HG03103 (cell line): ENCODE data around the gene FAM78A.

ENCODE experiments used
- ATAC-seq: cut with Tn5 transposase; IDR thresholded peaks from one replicate; pipeline ENCODE4 v1.9.1; 2021; ENCODE audit warnings: low read depth; ENCODE audit not compliant: unreplicated experiment

The FAM78A gene

DNA sequence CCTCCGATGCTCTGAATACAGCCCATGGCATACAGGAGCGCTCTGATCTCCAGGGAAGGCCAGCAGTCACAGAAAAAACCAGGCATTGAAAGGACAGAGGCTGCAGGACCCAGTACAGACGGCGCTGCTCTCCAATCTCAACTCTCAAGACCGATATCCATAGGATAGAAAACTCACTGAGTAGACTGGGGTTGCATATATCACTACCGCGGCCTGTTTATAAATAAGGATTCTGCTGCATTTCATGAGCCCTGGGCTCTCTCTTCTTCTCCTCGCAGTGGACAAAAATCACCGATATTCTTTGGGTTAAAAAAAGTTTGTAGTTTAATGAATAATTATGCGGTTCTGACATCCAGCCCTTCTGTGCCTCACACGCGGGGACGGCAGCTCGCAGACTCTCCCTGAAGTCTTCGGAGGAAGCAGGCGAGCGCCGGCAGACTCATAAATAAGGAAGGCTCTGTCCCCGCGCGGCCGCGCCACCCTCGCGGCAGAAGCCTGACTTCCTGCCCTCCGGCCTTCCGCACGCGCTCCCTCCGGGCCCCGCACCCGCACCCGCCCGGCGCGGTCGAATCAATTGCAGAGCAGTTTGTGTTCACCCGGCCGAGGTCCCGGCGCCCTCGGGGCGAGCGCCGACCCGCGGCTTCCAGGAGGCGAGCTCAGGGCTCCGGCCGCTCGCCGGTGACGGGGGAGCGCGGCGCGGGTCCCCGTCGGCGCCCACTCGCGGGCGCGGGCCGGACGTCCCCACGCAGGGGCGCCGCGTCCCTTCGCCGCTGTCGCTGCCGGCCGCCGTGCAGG lies at the start of gene FAM78A:
Gene FAM78A, minus strand, starts transcription at position 417 of the 795 bp plus-strand sequence. Its CDS starts 331 bp downstream, at position 86.
- no peak for ATAC-seq

GRCh38 chr9:131324736-131325679 lies 48.7 kb upstream of the FAM78A start:
- ATAC-seq, result no peak

- ATAC-seq, result no peak
Measured at GRCh38 chr9:131323629-131324028, 47.3 kb upstream of the FAM78A start.

- ATAC-seq, result no peak
Measured at GRCh38 chr9:131320031-131320685, 43.8 kb upstream of the FAM78A start.

GRCh38 chr9:131319486-131319885 lies 43.2 kb upstream of the FAM78A start:
- ATAC-seq, result no peak

DNA sequence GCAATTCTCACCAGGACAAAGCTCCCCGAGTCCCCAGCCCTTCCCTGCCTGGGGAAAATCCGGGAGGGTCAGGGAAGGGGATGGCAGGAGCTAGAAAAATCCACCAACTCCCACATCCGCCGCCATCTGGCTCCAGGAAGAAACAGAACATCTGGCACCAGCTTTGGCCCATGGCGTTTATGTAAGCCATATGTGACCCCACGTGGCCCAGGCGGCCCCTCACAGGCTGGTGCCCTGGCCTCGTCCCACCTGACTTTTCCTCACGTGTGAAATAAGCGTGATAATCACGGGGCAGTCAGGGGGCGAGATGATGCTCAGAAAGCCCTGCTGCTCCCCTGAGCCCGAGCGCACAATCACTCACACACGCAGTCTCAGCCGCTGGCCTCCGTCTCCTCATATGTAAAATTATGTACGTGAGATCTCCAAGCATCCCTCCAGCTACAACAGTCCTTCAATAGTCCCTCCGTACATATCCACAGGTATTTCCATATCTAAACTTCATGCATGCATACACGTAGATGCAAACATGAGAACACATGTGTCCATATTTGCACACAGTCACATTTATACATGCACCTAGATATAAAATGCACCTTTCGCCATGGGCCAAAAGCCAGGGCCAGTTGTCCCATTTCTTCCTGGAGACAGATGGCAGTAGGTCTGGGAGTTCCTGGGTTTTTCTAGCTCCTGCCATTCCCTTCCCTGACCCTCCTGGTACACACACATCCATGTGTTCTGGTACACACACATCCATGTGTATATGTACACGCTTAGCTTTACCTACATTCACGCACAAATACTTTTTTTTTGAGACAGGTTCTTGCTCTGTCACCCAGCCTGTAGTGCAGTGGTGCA lies 42.1 kb upstream of the FAM78A start:
- no peak for ATAC-seq

GRCh38 chr9:131312822-131313770 lies 36.8 kb upstream of the FAM78A start:
- no peak for ATAC-seq

DNA sequence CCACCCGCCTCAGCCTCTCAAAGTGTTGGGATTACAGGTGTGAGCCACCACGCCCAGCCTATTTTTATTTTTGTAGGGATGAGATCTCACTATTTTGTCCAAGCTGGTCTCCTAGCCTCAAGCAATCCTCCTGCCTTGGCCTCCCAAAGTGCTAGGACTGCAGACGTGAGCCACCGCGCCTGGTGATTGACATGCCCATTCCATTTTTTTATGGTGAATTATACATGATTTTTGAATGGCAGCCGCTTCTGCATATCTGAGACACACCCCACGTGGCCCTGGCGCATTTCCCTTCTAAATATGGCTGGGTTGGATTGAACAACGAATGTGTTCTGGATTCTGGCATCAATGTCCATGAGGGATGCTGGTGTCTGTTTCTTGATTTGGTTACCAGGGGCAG lies 35.9 kb upstream of the FAM78A start:
- no peak for ATAC-seq

DNA sequence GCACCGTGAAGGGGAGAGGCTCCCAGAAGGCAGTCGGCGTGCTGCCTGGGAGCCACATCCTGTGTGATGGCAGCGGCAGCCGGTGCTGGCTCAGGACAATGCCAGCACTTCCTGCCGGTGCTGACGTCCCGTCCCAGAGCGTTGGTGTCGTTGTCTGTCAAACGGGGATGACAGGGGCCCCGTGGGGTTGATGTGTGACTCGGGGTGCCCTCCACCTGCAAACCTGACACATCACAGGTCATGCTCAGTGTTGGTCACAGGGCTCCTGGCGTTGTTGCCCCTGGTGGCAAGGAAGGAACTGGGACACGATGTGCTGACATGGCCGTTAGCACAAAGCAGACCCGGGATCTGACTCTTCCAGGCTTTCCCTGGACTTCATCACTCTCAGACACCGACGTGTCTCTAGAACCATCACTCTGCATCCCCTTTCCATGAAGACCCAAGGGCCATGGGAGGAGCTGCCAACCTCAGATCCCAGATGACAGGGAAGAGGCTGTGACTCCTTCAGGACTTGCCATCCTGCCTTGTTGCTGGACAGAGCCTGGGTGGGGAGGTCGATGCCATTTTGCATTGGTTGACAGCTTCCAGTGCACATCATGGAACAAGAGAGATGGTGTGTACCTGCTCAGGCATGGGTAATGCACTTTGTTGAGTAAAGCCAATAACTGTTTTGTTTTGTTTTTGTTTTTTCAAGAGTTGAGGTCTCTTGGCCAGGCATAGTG lies 34.7 kb upstream of the FAM78A start:
- ATAC-seq, result no peak

DNA sequence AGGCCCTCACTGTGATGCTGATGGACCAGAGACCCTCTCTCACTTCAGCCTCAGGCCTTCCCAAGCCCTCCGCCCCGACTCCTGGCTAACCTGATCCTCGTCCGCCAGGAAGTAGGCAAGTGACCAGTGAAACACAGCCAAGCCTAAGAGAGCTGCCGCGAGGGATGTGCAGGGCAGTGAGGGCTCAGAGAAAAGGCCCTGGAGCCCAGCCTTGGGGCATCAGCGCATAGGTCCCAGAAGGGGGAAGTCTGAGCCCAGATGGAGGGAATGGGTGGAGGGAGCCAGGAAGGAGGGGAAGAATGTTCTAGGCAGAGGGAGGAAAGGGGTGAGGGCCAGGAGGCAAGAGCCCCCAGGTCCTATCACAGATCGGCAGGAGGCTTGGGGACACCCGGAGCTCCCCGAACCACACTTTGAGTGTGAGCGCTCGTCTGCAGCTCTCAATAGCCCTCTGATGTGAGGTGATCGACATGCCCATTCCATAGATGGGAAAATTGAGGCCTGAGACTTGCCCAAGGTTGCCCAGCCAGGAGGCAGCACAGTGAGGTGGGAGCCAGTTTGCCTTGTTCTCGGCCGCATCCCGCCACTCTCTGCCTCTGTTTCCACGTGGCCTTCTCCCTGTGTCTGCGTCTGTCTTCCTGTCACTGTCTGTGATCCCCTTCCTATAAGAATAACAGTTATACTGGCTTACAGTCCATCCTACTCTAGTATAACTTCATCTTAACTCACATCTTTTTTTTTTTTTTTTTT lies 33.4 kb upstream of the FAM78A start:
- no peak for ATAC-seq

DNA sequence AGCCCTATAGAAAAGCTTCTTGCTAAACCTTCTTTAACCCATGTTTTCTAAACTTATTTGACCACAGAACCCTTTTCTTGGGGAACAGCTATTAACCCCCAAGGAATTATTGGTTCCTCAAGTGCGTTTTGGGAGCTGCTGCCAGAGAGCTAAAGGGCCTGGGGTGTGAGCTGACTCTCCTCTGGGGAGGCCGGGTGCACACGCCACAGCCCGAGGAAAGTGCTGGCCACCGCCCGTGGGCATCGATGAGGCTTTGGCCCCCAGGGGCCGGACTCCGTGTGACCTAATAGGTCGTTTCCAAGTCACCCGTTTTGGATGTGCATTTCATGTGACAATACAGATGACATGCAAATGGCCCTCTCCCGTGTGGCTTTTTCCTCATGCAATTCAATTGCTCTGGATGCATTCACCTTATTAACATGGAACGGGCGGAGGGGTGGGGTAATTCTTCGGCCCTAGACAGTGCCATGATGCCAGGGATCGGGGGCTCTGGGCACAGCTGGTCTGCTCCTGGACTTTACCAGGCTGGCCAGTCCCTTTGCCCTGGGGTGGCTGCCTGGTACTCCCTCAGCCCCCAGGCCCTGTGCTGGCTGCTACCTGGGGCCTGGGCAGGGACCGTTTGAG lies 32.7 kb upstream of the FAM78A start:
- ATAC-seq, result no peak

GRCh38 chr9:131308452-131308851 lies 32.1 kb upstream of the FAM78A start:
- ATAC-seq, result no peak

GRCh38 chr9:131307974-131308373 lies 31.7 kb upstream of the FAM78A start:
- ATAC-seq, result no peak

GRCh38 chr9:131306397-131307004 lies 30.2 kb upstream of the FAM78A start:
- ATAC-seq, result no peak

- no peak for ATAC-seq
Measured at GRCh38 chr9:131304676-131305355, 28.5 kb upstream of the FAM78A start.
